GM18861 (cell line): ENCODE measurements around the gene TIMM23B.
A peak's percentile ranks its signal among the peaks of the same experiment; 100 is the strongest.
"Not testable (repeated sequence)": the region's sequence is repeated elsewhere in the genome, so short reads cannot be mapped to it uniquely, and the experiment has no call there.

Experiments
- ATAC-seq: cut with Tn5 transposase; IDR thresholded peaks from one replicate; pipeline ENCODE4 v1.9.1; 2021; ENCODE audit not compliant: unreplicated experiment

TIMM23B gene, protein sequence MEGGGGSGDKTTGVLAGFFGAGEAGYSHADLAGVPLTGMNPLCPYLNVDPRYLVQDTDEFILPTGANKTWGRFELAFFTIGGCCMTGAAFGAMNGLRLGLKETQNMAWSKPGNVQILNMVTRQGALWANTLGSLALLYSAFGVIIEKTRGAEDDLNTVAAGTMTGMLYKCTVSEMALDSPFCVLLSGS

DNA sequence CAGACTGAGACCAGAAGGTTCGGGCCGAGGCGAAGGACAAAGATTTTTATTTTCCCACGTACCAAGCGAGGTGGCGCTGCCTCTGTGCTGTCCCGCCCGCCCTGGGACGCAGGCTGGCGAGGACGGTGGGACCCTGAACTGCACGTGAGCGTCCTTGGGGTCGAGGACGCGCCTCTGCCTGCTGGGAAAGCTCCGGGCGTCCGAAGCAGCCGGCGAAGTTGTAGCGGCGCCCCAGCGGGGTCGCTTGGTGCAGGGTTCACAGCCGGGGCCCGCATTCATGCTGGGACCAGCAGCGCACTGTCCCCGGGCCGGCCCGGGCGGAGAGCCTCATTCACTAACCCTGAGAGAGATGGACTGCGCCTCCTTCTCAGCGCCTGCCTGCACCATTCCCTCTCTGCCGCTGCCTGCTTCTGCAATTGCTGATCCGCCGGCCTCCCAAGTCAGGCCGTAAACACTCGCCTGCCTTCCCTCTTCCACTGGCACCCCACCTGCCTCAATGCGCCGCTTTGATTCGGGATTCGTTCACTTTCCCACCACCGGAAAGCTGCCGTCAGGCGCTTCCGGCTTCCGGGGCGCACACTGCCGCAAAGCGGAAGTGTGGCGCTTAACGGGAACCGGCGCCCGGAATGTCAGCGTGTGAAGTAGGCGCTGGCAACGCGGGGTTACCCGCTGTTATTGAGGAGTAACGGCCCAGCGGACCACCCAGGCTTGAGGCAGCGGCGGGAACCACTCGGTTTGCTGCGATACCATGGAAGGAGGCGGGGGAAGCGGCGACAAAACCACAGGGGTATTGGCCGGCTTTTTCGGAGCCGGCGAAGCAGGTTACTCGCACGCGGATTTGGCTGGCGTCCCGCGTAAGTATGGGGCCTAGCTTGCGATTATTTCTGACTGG is at the start of gene TIMM23B, which contains the start of gene PARG:
Gene TIMM23B (plus strand): TSS at position 607 of the 892 bp plus-strand sequence. CDS start 142 bp downstream, at position 749.
Gene PARG (minus strand): TSS at position 581 of the 892 bp plus-strand sequence. CDS start 302 bp downstream, at position 279.
- ATAC-seq: peak; percentile 63

DNA sequence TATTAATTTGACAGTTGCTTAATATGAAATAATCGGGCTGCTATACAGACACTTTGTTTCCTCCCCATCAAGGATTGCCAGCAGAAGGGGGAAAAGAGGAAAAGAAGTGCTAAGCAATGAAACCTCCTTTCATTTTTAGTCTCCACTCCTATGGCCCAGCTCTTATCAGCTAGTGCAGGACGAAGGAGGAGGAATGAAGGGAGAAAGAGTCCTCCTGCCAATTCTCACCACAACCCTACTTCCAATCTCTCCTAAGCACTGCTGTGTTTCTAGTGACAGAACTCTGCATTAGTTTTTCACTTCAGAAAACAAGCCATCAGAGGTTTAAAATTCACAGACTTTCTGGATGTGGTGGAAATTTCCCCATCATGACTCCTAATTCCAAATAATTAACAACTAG is 41.9 kb upstream of the TIMM23B start:
- ATAC-seq: not testable (repeated sequence)

DNA sequence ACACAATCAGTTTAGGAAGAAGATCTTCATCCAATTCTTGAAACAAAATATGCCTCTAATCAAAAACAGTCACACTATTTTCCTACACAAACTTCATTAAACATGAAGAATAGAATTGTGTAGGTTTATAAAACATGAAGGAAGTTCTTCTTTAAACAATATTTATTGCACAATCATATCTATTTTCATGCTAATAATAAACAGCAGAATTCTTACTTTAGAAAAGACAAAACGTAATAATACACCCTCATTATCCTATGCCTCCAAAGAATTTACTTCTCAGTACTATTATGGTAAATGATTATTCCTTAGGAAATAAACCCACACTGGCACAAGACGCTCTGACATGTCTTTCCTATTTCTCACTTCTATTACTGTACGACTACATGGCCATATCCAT is 41.4 kb upstream of the TIMM23B start:
- ATAC-seq: not testable (repeated sequence)

DNA sequence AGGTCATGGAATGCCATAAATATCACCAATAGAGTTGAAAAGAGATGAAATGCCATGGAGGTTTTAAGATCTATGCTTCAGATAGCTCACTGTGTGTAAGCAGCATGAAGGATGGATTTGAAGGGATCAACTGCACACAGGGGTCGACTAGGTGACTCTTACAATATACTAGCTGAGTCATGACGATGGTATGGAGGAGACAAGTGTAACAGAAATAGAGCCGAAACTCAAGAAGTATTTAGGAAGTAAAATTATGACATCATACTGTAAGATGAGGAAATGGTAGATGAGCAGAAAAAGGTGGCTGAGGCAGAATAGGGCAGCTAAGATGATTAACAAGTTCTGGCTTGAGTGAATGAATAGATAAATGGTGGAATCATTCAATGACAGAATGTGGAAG is 38.0 kb upstream of the TIMM23B start:
- not testable (repeated sequence) for ATAC-seq

DNA sequence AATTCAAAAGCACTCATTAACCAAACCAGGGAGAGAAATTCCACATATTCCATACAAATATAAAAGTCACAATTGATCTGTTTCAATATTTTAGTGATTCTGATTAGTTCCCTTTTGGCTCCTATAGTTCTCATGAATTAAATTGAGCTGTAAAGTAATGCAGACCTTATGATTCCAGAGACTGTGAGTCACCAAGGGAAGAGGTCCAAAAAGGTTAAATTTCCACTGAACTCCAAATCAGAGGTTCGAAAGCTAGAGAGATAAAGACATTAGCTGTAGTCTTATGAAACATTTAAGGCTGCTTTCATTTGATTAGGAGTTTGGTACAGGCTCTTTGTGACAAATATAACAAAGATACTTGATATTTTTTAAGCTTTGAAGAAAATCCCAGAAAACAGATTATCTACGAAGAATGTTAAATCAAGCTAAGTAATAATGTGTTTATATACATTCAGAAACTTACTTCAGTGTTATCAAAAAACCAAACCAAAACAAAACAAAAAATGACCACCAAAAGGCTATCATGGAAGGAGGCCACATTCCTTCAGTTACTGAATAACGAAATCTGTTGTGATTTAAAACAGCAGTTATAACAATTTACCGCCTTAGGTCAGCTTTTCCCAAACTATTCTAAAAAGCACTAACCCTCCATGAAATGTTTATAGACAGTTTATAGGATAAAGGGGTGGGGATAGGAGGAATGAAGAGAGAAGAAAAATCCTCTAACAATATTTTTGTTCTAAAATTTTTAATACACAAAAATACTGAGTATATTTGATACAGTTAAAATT is 33.4 kb upstream of the TIMM23B start:
- ATAC-seq: not testable (repeated sequence)

DNA sequence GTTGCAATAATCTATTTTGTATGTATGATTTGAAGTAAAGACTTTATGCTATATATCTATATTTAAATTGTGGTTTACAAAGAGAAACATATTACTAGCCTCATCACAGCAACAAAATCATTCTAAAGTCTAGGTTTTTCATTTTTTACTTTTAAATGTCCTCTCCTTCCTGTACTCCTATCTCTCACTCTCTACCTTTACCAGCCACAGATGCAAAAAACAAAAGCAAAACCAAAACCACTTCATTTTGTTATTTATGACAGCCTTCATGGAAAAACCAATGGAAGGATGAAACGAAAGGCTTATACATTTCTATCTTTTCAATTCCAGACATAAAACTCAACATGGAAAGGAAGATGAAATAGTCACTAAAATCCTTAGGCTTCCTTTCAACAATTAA is 31.6 kb upstream of the TIMM23B start:
- not testable (repeated sequence) for ATAC-seq

DNA sequence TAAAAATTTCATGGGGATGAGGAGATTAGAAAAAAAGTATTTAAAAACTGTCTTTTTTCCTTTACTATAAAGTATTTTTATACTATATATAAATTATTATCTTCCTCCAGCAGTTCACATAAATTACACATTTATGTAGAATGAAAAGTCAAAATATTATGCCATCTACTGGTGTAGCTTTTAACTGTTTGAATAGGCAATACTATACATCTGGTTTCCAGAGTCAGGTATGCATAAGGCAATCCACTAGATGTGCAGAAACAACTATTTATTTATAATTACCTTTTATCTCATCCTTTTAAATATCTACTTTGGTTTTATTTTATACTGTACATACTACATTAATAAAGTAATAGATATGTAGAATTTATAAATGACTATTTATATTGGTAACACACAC is 25.4 kb upstream of the TIMM23B start:
- not testable (repeated sequence) for ATAC-seq

DNA sequence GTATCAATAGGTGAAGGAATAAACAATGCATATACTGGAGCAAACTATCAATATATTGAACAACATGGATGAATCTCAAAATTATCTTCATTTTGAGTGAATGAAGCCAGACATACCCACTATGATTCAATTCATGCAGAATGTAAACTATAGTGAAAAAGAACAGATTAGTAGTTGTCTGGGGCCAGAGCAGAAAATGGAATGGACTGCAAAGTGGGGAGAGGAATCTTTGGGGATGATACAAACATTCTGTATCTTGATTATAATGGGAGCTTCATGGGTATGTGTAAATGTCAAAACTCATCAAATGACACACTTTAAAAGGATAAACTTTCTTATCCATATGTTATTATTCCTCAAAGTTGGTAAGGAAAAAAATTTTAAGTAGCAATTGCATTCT is 23.9 kb upstream of the TIMM23B start:
- not testable (repeated sequence) for ATAC-seq

DNA sequence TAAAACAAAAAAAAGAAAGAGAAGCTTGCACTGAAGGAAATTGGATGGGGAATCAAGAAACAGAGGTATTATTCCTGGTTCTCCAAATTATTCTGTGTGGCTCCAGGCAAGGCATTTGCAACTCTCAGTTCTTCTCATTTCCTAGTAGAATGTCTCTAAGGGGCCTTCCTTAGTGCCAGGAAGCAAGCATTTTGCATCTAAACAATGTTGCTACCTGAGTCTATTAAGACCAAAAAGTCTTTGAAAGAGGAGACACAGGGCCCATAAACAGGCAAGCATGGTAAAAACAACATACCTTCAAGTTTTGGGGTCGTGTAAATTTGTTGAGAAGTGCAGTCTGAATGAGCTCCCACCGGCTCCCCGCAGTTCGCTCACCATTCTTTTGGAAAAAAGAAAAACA is 19.8 kb upstream of the TIMM23B start:
- ATAC-seq: not testable (repeated sequence)

DNA sequence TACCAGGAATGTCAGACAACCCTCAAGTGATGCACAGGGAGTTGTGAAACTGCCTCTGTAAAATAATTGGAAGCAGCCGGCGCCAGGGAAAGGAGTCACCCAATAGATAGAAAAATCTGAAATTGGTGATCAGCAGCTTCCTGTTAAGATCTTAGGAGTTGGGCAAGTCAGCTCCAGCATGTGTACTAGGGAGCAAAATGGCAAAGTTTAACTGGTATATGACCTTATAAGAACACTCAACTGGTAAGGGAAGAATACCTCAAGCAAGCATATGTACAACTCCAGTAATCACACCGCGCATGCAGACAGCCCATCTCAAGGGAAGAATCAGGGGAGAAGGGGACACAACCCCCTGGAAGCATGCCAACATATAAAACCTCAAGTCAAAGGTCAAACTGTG is 18.3 kb upstream of the TIMM23B start:
- not testable (repeated sequence) for ATAC-seq

DNA sequence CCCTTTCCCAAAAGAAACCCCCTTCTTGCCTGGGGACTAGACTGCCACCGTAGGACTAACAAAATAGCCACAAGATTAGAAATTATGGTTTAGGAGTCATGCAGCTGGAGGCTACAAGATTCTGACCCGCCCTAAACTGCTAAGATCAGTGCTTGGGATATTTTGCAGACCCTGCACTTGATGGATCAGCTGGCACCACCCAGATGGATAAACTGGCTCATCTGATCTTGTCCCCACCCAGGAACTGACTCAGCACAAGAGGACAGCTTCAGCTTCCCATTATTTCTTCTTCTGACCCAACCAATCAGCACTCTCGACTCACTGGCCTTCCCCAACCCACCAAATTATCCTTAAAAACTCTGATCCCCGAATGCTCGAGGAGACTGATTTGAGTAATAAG is 10.6 kb upstream of the TIMM23B start:
- not testable (repeated sequence) for ATAC-seq

DNA sequence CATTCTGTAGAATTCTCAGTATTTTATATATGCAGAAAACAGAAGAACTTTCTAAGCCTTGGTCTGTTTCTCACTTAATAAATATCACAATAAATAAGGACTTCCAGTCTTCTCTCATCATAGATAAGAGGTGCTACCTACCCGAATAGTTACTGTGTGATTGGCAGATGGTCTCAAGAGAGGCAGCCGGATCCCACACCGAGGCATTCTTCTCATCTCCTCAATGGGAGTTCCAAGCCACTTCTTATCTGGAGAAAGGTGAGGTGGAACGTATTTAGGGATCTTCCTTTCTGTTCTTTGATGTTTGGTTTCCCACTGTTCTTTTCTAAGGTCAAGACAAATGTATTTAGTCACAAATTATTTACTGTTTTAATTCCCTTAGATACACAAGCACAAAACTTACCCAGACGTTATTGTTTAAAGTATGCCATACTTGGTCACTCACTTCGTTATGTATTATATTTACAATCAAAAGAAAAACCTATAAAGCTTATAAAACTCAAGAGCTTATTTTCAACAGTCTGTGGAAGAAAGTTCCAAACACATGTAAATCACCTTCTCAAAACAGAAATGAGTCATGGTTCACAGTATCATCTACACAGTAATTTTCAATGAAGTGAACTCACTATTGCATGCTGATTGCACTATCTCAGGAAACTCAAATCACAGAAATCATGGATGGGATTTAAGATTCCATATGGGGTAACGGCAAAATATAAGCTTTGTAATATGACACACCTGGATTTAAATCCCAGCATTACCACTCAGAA is 9.7 kb upstream of the TIMM23B start:
- ATAC-seq: not testable (repeated sequence)

DNA sequence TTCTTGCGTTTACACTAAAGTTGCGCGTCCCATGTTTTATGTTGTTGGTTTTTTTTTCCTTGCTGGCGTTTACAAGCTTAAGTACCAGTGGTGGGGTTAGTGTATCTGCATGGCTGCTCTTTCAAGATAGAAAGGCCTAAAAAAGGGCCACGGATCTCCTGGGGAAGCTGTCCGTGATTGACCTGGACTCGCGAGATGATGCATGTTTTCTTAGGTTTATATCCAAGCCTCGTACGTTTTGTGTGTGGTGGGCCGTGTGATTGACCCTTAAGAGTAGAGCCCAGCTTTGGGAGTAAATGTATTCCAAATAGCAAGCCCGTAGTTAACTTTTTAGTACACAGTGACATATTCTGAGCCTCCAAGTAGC is 469 bp downstream of the TIMM23B start:
- ATAC-seq: not testable (repeated sequence)

DNA sequence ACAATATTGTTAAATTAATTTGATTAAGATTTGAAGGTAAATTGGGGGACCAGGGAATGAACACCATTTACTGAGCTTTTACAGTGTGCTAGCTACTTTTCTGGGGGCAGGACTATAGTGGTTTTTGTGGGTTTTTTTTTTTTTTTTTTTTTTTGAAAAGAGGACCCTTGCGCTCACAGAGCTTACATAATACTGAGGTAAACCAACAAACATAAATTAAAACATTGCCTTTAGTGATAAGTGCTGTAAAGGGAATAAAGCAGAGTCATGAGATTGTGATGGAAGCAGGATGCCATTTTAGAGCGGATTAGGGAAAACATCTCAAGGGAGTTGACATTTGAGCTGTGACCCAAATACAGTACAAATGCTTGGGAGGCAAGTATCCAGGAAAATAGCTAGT is 1.8 kb downstream of the TIMM23B start:
- ATAC-seq: not testable (repeated sequence)

DNA sequence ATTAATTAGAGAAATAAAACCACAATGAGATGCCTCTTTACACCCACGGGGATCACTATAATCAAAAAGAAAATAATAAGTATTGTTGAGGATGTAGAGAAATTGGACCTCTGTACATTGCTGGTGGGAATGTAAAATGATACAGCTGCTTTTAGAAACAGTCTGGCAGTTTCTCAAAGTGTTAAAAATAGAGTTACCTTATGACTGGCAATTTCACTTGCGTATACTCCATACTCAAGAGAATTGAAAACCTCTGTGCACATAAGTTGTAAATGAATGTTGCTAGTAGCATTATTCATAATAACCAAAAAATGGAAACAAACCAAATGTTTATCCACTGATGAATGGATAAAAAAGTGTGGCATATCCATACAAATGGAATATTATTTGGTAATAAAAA is 6.3 kb downstream of the TIMM23B start:
- peak; percentile 59 for ATAC-seq

DNA sequence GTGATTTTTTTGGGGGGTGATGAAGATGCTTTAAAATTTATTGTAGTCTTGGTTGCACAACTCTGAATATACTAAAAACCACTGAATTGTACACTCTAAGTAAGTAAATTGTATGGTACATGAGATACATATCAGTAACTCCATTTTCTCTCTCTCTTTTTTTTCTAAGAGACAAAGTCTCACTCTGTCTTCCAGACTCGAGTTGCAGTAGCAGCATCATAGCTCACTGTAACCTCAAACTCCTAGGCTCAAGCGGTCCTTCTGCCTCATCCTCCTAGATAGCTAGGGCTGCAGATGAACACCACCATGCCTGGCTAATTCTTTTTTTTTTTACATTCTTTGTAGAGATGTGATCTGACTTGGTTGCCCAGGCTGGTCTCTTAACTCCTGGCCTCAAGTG is 6.9 kb downstream of the TIMM23B start:
- ATAC-seq: not testable (repeated sequence)

DNA sequence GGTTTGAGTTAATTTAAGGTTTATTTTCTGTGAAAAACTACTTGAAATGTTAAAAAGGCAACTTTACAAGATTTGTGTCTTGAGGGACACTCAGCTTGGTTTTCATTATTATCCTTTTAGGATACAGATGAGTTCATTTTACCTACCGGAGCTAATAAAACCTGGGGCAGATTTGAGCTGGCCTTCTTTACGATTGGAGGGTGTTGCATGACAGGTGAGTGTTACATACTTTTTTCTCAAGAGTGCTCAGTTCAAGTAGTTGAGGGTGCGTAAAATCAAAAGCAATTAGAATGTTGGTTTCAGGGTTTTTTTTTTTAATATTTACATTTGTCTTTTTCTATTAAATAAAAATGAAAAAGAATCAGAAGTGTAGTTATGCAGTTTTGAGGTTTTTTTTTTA is 10.2 kb downstream of the TIMM23B start:
- ATAC-seq: not testable (repeated sequence)

DNA sequence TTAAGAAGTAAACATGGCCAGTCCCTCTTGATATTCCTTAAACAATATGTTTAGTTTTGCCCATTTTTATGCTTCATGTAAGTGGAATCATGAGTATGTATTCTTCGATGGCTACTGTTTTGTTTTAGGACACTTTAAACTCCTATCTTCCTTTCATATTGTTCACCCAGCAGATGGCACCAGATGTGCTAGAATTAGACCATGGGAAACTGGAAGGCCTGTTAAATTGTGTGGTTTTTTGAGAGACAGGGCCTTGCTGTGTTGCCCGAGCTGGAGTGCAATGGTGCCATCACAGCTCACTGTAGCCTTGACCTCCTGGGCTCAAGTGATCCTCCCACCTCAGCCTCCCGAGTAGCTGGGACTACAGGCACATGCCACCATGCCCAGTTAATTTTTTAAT is 11.3 kb downstream of the TIMM23B start:
- not testable (repeated sequence) for ATAC-seq

DNA sequence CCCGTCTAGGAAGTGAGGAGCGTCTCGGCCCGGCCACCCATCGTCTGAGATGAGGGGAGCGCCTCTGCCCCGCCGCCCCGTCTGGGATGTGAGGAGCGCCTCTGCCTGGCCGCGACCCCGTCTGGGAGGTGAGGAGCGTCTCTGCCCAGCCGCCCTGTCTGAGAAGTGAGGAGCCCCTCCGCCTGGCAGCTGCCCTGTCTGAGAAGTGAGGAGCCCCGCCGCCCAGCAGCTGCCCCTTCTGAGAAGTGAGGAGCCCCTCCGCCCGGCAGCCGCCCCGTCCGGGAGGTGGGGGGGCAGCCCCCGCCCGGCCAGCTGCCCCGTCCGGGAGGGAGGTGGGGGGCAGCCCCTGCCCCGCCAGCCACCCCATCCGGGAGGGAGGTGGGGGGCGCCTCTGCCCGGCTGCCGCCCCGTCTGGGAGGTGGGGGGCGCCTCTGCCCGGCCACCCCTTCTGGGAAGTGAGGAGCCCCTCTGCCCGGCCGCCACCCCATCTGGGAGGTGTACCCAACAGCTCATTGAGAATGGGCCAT is 28.5 kb downstream of the TIMM23B start:
- not testable (repeated sequence) for ATAC-seq

DNA sequence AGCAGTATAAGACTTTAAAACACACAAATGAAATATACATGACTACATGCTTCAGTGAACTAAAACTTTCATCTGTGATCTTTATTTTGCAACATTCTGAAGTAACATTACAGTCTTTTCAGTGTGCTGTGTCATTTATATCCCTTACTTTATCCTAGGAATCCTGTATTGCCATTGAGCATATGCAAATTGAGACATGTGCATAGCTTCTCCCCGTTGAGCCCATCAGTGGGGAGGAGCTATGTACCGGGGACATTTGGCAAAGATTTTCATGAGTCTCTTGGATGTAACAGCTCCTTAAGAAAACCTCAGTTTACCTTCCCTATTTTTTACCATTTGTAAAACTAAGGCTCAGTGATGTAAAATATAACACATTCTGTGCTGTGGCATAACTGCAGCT is 29.6 kb downstream of the TIMM23B start:
- not testable (repeated sequence) for ATAC-seq
